ENCODE data around the gene SYT2.

The SYT2 gene

GRCh38 chr1:202661136-202661845 lies 49.0 kb downstream of the SYT2 start:
- Histone ChIP-seq H3K4me3 (ENCODE audit: low read length) (no peak overlapping the region), H3K9me2 (replicated peaks; ENCODE audit: control insufficient read depth, low read length) (no peaks in the 10 kb centered on the region), H3K9me3 (ENCODE audit: control insufficient read depth, insufficient read depth, low read length) (no peaks in the 10 kb centered on the region), H3K27ac (ENCODE audit: low read depth, low read length) (no peak overlapping the region), H3K79me2 (ENCODE audit: control insufficient read depth, low read length) (no peaks in the 10 kb centered on the region), H3K4me2 (ENCODE audit: low read length) (no peak overlapping the region), H3K27me3 (ENCODE audit: control insufficient read depth, low read length) (peaks cover 15% of the 10 kb centered on the region), H3F3A (ENCODE audit: control insufficient read depth, insufficient read depth) (no peaks in the 10 kb centered on the region), H4K20me1 (ENCODE audit: control insufficient read depth, insufficient read depth, low read depth, low read length) (no peaks in the 10 kb centered on the region), H3K4me1 (ENCODE audit: control insufficient read depth, low read length) (no peaks in the 10 kb centered on the region), H3K36me3 (ENCODE audit: control insufficient read depth, low read length) (no peaks in the 10 kb centered on the region)
- peak; percentile 39 for TF ChIP-seq CTCF (IDR thresholded peaks at IDR 0.05; ENCODE audit: low read depth, low read length, poor library complexity, severe bottlenecking)
- TF ChIP-seq EZH2phosphoT487 (IDR thresholded peaks at IDR 0.05; ENCODE audit: borderline replicate concordance, low read length), result no peak

GRCh38 chr1:202659974-202660373 lies 50.3 kb downstream of the SYT2 start:
- no peak overlapping the region for H3K4me2 ChIP-seq (ENCODE audit: low read length)
- no peaks in the 10 kb centered on the region for H3K9me3 ChIP-seq (ENCODE audit: control insufficient read depth, insufficient read depth, low read length)
- no peak for TF ChIP-seq EZH2phosphoT487 (IDR thresholded peaks at IDR 0.05; ENCODE audit: borderline replicate concordance, low read length)
- TF ChIP-seq CTCF (IDR thresholded peaks at IDR 0.05; ENCODE audit: low read depth, low read length, poor library complexity, severe bottlenecking), result no peak
- no peaks in the 10 kb centered on the region for H3F3A ChIP-seq (ENCODE audit: control insufficient read depth, insufficient read depth)
- H3K27ac ChIP-seq (ENCODE audit: low read depth, low read length), result no peak overlapping the region
- no peaks in the 10 kb centered on the region for H3K9me2 ChIP-seq (replicated peaks; ENCODE audit: control insufficient read depth, low read length)
- H4K20me1 ChIP-seq (ENCODE audit: control insufficient read depth, insufficient read depth, low read depth, low read length), result no peaks in the 10 kb centered on the region
- H3K36me3 ChIP-seq (ENCODE audit: control insufficient read depth, low read length), result no peaks in the 10 kb centered on the region
- no peaks in the 10 kb centered on the region for H3K4me1 ChIP-seq (ENCODE audit: control insufficient read depth, low read length)
- no peak overlapping the region for H3K4me3 ChIP-seq (ENCODE audit: low read length)
- H3K79me2 ChIP-seq (ENCODE audit: control insufficient read depth, low read length), result no peaks in the 10 kb centered on the region
- peaks cover 15% of the 10 kb centered on the region for H3K27me3 ChIP-seq (ENCODE audit: control insufficient read depth, low read length)

- Histone ChIP-seq H3K79me2 (ENCODE audit: control insufficient read depth, low read length) (no peaks in the 10 kb centered on the region), H3K4me2 (ENCODE audit: low read length) (no peak overlapping the region), H3F3A (ENCODE audit: control insufficient read depth, insufficient read depth) (no peaks in the 10 kb centered on the region), H3K4me3 (ENCODE audit: low read length) (no peak overlapping the region), H3K4me1 (ENCODE audit: control insufficient read depth, low read length) (no peaks in the 10 kb centered on the region), H3K27me3 (ENCODE audit: control insufficient read depth, low read length) (peaks cover 15% of the 10 kb centered on the region), H3K9me2 (replicated peaks; ENCODE audit: control insufficient read depth, low read length) (no peaks in the 10 kb centered on the region), H3K9me3 (ENCODE audit: control insufficient read depth, insufficient read depth, low read length) (no peaks in the 10 kb centered on the region), H4K20me1 (ENCODE audit: control insufficient read depth, insufficient read depth, low read depth, low read length) (no peaks in the 10 kb centered on the region), H3K36me3 (ENCODE audit: control insufficient read depth, low read length) (no peaks in the 10 kb centered on the region), H3K27ac (ENCODE audit: low read depth, low read length) (no peak overlapping the region)
- TF ChIP-seq CTCF (IDR thresholded peaks at IDR 0.05; ENCODE audit: low read depth, low read length, poor library complexity, severe bottlenecking) (no peak), EZH2phosphoT487 (IDR thresholded peaks at IDR 0.05; ENCODE audit: borderline replicate concordance, low read length) (no peak)
These were observed 50.7 kb downstream of the SYT2 start for GRCh38 chr1:202659541-202659940.

All from DOHH2 (cell line).